ENCODE data around the gene EFHC1.

Gene EFHC1

DNA sequence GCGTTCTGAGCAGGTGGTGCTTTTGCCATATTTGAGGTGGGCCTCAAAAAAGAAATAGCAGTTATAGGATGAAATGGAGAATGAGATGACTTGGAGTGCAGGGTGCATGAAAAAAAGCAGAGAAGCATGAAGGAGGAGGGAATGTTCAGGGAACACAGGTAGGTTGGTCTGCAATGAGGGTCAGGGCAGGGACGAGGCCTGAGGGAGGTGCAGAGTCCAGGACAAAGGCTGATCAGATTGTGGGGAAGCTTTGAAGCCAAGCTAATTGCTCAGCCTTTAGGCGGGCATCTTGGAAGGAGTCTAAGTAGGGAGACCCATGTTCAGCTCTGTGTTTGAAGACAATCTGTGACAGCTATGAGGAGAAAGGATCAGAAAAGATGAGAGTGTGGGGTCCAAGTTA lies 144.7 kb downstream of the EFHC1 start:
- no peak for DNase-seq

DNA sequence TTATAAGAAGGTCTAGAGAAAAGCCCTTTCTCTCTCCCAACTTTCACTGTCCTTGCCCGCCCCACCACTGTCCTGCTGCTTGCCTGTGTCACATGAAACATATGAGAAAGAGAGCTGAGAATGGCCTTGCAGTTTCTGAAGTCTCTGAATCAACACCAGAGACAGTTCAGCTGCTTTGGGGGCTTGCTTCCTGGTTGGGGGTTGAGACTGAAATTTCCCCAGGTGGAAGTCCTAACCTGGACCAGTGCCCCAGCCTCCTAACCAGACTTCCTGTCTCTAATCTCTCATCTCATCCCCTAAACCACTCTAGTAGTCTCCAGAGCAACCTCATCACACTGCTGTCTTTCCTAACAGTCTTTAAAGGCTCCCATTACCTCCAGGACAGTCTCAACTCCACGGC lies 146.1 kb downstream of the EFHC1 start:
- DNase-seq: no peak

DNA sequence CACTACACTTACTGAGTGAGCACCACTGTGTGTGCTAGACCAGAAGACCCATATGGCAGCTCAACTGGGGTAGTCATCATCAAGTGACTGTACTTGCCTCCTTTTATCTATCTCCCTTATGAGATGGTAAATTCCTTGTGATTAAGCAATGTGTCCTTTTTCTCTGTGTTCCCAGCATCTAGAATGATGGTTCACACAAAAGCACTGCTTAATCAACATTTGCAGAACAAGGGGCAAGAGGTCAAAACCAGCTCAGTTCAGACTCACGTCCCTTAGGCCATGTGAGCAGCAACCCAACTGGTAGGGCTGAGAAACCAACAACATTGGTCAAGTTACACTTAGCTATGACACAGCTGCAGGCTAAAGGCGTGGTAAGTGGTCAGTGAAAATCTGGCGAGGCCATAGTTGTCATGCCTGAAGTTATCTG lies 146.7 kb downstream of the EFHC1 start:
- DNase-seq: peak in 1 of 2 experiments; percentile 43

DNA sequence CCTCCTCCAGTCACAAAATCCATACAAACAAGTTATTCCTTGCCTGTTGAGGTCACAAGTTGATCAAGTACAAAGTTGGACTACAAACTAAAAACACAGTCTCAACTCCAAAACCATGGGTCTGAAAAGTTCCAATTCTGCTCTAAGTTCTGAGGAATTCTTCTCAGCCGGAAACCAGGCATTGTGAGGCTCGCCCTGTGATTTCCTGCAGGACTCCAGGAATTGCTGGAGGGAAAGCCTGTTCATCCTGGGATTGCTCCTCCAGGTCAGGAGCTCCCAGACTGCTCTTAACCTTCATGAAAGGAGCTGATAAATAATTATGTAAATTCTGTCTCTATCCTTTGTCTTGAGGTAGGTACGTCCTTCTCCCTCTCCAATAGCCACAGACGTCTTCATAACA lies 148.2 kb downstream of the EFHC1 start:
- no peak for DNase-seq

DNA sequence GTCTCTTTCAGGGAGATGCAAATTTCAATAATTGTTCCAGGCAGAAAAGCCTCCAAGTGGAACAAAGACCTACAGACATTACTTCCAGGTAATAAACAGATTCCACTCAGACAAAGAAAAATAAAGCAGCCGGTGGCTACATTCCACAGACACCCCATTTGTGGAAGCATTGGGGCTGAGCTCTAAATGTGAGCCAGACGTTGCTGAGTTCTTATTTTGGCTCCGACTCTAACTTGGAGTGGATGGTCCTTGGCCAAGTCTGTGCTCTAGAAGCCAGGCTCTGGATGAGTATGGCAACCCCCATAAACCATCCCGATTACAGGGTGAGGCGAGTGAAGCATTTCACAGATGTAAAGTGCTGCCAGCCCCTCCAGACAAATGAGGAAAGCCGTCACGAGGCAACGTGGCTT lies 150.2 kb downstream of the EFHC1 start:
- DNase-seq: no peak

DNA sequence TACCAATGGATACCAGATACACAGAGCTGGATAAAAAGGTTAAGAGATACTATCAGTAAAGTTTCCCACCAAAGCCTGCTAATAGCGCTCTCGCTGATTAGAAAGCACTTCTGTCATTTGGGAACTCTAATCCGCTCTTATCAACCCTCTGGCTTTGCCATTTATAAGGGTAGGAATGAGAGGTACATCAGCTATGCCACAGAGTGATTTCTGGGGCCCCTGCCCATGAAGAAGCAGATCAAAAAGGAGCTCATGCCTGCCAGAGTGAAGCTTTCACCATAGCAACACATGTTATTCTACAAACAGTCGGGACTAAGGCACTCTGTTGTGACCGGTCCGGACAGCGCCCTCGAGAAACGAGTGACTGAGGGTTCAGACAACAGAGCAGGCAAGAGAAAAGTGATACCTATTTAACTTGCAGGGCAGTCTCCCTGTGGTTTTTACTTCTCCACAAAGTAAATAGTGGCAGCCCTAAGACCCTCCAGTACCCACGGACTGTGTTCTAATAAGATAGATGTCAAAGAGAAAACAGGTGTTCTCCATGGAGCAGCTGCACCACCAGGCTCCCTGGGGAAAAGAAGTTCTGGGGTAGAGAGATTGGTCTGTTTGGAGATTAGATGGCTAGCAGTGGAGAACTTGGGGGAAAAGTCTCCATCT lies 151.1 kb downstream of the EFHC1 start:
- DNase-seq: no peak

DNA sequence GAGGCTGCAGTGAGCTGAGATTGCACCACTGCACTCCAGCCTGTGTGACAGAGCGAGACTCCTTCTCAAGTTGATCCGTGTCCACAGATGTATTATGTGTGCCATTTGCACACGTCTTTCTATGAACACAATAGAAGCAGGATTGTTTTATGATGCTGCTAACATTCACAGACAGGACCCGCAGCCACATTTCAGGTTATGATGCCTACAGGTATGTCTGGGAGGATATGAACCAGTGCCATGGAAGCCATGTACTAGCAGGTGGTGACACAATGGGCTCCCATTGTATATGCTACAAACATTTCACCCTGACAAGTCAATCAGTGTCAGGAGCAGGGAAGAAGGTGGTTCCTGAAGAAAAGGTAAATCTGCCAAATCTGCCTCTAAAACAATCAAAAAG lies 152.4 kb downstream of the EFHC1 start:
- DNase-seq: no peak

DNA sequence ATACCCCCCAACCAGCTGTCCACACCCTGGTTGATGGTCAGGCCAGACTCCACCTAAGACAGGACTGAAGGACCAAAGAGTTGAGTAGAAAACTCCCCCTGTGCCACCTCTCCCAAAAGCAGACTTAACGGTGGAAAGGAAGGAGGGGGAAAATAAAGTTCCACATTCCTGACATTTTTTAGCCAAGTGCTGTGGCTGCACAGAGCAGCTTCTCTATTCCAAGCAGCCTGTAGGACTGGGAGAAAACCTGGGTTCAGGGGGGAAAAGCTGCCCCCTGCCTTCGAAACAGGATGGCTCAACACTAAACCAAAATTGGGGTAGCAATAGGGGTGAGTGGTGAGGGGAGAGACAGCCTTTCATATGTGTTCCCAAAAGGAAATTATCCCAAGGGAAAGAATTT lies 153.2 kb downstream of the EFHC1 start:
- peak in 1 of 2 experiments; percentile 19 for DNase-seq

Data from SW 1271 (cell line).